HG03175 (cell line): Measurements from ENCODE around the gene NDUFS2.
A peak's percentile ranks its signal among the peaks of the same experiment; 100 is the strongest.

Experiments used
- ATAC-seq: cut with Tn5 transposase; IDR thresholded peaks from one replicate; pipeline ENCODE4 v1.9.1; 2021; ENCODE audit warnings: mild to moderate bottlenecking, moderate library complexity; ENCODE audit not compliant: unreplicated experiment

The NDUFS2 gene

GRCh38 chr1:161172349-161172748, 29.8 kb upstream of the NDUFS2 start:
- ATAC-seq, result no peak

- no peak for ATAC-seq
Measured at GRCh38 chr1:161172776-161173376, 29.3 kb upstream of the NDUFS2 start.

GRCh38 chr1:161173711-161174110, 28.5 kb upstream of the NDUFS2 start:
- no peak for ATAC-seq

- ATAC-seq, result no peak
Measured at GRCh38 chr1:161174911-161175310, 27.3 kb upstream of the NDUFS2 start.

GRCh38 chr1:161175771-161176453, 26.3 kb upstream of the NDUFS2 start:
- ATAC-seq, result no peak

GRCh38 chr1:161176468-161177111, 25.6 kb upstream of the NDUFS2 start:
- ATAC-seq, result no peak

- peak; percentile 80 for ATAC-seq
Measured at GRCh38 chr1:161177112-161177935, 24.8 kb upstream of the NDUFS2 start, which contains the start of gene B4GALT3. Gene B4GALT3, minus strand, starts transcription at chr1:161177507. Its CDS starts 1,447 bp downstream, at chr1:161176060.

GRCh38 chr1:161177936-161178244, 24.3 kb upstream of the NDUFS2 start:
- ATAC-seq, result no peak

GRCh38 chr1:161179698-161180097, 22.5 kb upstream of the NDUFS2 start:
- ATAC-seq, result no peak

GRCh38 chr1:161180639-161181038, 21.5 kb upstream of the NDUFS2 start:
- no peak for ATAC-seq

- ATAC-seq, result peak; percentile 49
Measured at GRCh38 chr1:161182214-161182613, 20.0 kb upstream of the NDUFS2 start.

GRCh38 chr1:161185282-161185682, 16.9 kb upstream of the NDUFS2 start:
- peak; percentile 69 for ATAC-seq

GRCh38 chr1:161185732-161186311, 16.3 kb upstream of the NDUFS2 start:
- peak; percentile 37 for ATAC-seq

- ATAC-seq, result no peak
Measured at GRCh38 chr1:161187311-161187710, 14.9 kb upstream of the NDUFS2 start.

- ATAC-seq, result no peak
Measured at GRCh38 chr1:161188381-161188780, 13.8 kb upstream of the NDUFS2 start.

- no peak for ATAC-seq
Measured at GRCh38 chr1:161189036-161189435, 13.1 kb upstream of the NDUFS2 start.

GRCh38 chr1:161190962-161191521, 11.1 kb upstream of the NDUFS2 start:
- no peak for ATAC-seq

- ATAC-seq, result no peak
Measured at GRCh38 chr1:161191971-161192370, 10.2 kb upstream of the NDUFS2 start.

- ATAC-seq, result peak; percentile 73
Measured at GRCh38 chr1:161192476-161193465, 9.4 kb upstream of the NDUFS2 start.
